DND-41 (cell line): ENCODE measurements around the gene HECW1.
"Not testable (repeated sequence)": the region's sequence is repeated elsewhere in the genome, so short reads cannot be mapped to it uniquely, and the experiment has no call there.

Experiments
- ATAC-seq: fragments of 200-7000 bp; cut with Tn5 transposase; 3 replicates; pipeline ENCODE4 v1.9.1; 2021; ENCODE audit warnings: low read depth; ENCODE audit not compliant: insufficient read depth
- DNase-seq: peaks from one replicate; pipeline ENCODE4 v3.0.0-alpha.2; 2020
- H2AFZ ChIP-seq: 2 replicates; pipeline ENCODE4 v1.6.0; 2012; ENCODE audit warnings: low read depth, low read length
- H3K27ac ChIP-seq: 2 replicates; pipeline ENCODE4 v1.5.1; 2012; ENCODE audit warnings: low read length, inconsistent platforms
- H3K27me3 ChIP-seq: fragments of 200-600 bp; sonication (generic); 2 replicates; pipeline ENCODE4 v1.6.0; 2012; ENCODE audit warnings: low read length, mild to moderate bottlenecking, inconsistent platforms; ENCODE audit not compliant: insufficient read depth, poor library complexity
- H3K36me3 ChIP-seq: 2 replicates; pipeline ENCODE4 v1.5.1; 2012; ENCODE audit warnings: low read length, inconsistent platforms; ENCODE audit not compliant: insufficient read depth
- H3K4me1 ChIP-seq: 2 replicates; pipeline ENCODE4 v1.5.1; 2012; ENCODE audit warnings: mild to moderate bottlenecking, low read length; ENCODE audit not compliant: insufficient read depth
- H3K4me2 ChIP-seq: 2 replicates; pipeline ENCODE4 v1.6.0; 2012; ENCODE audit warnings: mild to moderate bottlenecking, moderate library complexity, low read length, inconsistent platforms; ENCODE audit not compliant: insufficient read depth
- H3K4me3 ChIP-seq, 2 experiments: fragments of 200-600 bp in 1 of 2; shearing (Covaris generic) in 1 of 2; 2 replicates each; pipeline ENCODE4 v1.5.1; 2012 to 2016; ENCODE audit warnings: inconsistent platforms in 2 of 2, low read length in 2 of 2, mild to moderate bottlenecking in 2 of 2, low read depth in 1 of 2, moderate library complexity in 1 of 2
- H3K79me2 ChIP-seq: 2 replicates; pipeline ENCODE4 v1.6.0; 2012; ENCODE audit warnings: low read length, inconsistent platforms; ENCODE audit not compliant: insufficient read depth
- H3K9ac ChIP-seq: 2 replicates; pipeline ENCODE4 v1.6.0; 2012; ENCODE audit warnings: low read depth, mild to moderate bottlenecking, inconsistent platforms, low read length, moderate library complexity
- H3K9me3 ChIP-seq: 2 replicates; pipeline ENCODE4 v1.5.1; 2012; ENCODE audit warnings: low read length, moderate library complexity, mild to moderate bottlenecking, inconsistent platforms; ENCODE audit not compliant: insufficient read depth, severe bottlenecking
- H4K20me1 ChIP-seq: 2 replicates; pipeline ENCODE4 v1.6.0; 2012; ENCODE audit warnings: low read length; ENCODE audit not compliant: insufficient read depth
- EZH2 ChIP-seq: IDR thresholded peaks from 3 replicates; pipeline ENCODE4 v1.6.1; 2012; ENCODE audit warnings: borderline replicate concordance, low read depth, mild to moderate bottlenecking, moderate library complexity, low read length, inconsistent platforms; ENCODE audit not compliant: severe bottlenecking
- TF ChIP-seq, protein P1 (sequence below): IDR thresholded peaks from 2 replicates; pipeline ENCODE4 v1.5.1; 2012; ENCODE audit warnings: borderline replicate concordance, low read length, moderate library complexity, mild to moderate bottlenecking; ENCODE audit not compliant: poor library complexity, severe bottlenecking; ENCODE audit errors: extremely low read depth

HECW1 gene

GRCh38 chr7:43201912-43202311 is 89.5 kb downstream of the HECW1 start:
- Histone ChIP-seq H3K79me2 (no peaks in the 10 kb centered on the region), H3K9ac (no peak overlapping the region), H4K20me1 (no peaks in the 10 kb centered on the region), H3K4me3 (no peak overlapping the region), H3K4me1 (no peaks in the 10 kb centered on the region), H3K27ac (no peak overlapping the region), H3K4me2 (no peak overlapping the region), H2AFZ (no peak overlapping the region), H3K36me3 (no peaks in the 10 kb centered on the region), H3K9me3 (no peaks in the 10 kb centered on the region), H3K27me3 (peaks cover 16% of the 10 kb centered on the region)
- TF ChIP-seq EZH2, result no peak
- TF ChIP-seq, protein P1, sequence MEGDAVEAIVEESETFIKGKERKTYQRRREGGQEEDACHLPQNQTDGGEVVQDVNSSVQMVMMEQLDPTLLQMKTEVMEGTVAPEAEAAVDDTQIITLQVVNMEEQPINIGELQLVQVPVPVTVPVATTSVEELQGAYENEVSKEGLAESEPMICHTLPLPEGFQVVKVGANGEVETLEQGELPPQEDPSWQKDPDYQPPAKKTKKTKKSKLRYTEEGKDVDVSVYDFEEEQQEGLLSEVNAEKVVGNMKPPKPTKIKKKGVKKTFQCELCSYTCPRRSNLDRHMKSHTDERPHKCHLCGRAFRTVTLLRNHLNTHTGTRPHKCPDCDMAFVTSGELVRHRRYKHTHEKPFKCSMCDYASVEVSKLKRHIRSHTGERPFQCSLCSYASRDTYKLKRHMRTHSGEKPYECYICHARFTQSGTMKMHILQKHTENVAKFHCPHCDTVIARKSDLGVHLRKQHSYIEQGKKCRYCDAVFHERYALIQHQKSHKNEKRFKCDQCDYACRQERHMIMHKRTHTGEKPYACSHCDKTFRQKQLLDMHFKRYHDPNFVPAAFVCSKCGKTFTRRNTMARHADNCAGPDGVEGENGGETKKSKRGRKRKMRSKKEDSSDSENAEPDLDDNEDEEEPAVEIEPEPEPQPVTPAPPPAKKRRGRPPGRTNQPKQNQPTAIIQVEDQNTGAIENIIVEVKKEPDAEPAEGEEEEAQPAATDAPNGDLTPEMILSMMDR, result no peak
- no peak for DNase-seq
- no peak for ATAC-seq

GRCh38 chr7:43204081-43204480 is 91.6 kb downstream of the HECW1 start:
- H4K20me1 ChIP-seq, result no peaks in the 10 kb centered on the region
- no peak overlapping the region for H3K27ac ChIP-seq
- H3K9me3 ChIP-seq, result no peaks in the 10 kb centered on the region
- H3K79me2 ChIP-seq, result no peaks in the 10 kb centered on the region
- H3K4me1 ChIP-seq, result no peaks in the 10 kb centered on the region
- no peak overlapping the region for H3K4me2 ChIP-seq
- H3K9ac ChIP-seq, result no peak overlapping the region
- H3K36me3 ChIP-seq, result no peaks in the 10 kb centered on the region
- DNase-seq (no peak), ATAC-seq (no peak)
- no peak for TF ChIP-seq EZH2
- TF ChIP-seq, protein P1, result no peak
- no peak overlapping the region for H2AFZ ChIP-seq
- H3K27me3 ChIP-seq, result peaks cover 16% of the 10 kb centered on the region
- no peak overlapping the region for H3K4me3 ChIP-seq

- Histone ChIP-seq H3K79me2 (no peaks in the 10 kb centered on the region), H3K9me3 (no peaks in the 10 kb centered on the region), H2AFZ (no peak overlapping the region), H4K20me1 (no peaks in the 10 kb centered on the region), H3K27ac (no peak overlapping the region), H3K27me3 (peaks cover 15% of the 10 kb centered on the region), H3K4me2 (no peak overlapping the region), H3K9ac (no peak overlapping the region), H3K4me1 (no peaks in the 10 kb centered on the region), H3K36me3 (no peaks in the 10 kb centered on the region), H3K4me3 (no peak overlapping the region)
- ATAC-seq, result no peak
- TF ChIP-seq, protein P1, result no peak
- TF ChIP-seq EZH2, result no peak
- no peak for DNase-seq
These were observed 92.8 kb downstream of the HECW1 start for GRCh38 chr7:43205171-43205795.

DNA sequence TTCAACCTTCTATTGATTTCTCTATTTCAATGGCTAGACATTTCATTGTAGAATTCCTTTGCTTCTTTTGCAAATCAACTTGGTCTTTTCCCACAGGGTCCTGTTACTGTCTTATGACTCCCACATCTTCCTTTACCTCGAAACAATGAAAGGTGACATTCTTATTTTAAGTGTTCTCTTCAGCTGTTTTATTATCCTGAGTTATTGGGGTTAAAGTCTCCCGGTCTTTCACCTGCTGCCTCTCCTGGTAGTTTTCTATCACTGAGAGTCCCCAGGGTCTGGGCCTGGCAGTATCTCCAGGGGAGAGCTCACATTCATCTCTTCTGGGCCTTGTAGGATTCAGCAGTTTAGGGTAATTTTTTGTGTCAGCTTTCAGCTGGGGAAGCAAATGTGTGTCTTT is 95.8 kb downstream of the HECW1 start:
- no peak for ATAC-seq
- H3K27ac ChIP-seq, result no peak overlapping the region
- peaks cover 17% of the 10 kb centered on the region for H3K27me3 ChIP-seq
- no peaks in the 10 kb centered on the region for H3K4me1 ChIP-seq
- no peak overlapping the region for H3K9ac ChIP-seq
- no peak overlapping the region for H3K4me2 ChIP-seq
- no peaks in the 10 kb centered on the region for H3K36me3 ChIP-seq
- no peak overlapping the region for H2AFZ ChIP-seq
- DNase-seq, result no peak
- no peaks in the 10 kb centered on the region for H3K79me2 ChIP-seq
- TF ChIP-seq, protein P1, result no peak
- TF ChIP-seq EZH2, result no peak
- no peaks in the 10 kb centered on the region for H3K9me3 ChIP-seq
- no peak overlapping the region for H3K4me3 ChIP-seq
- no peaks in the 10 kb centered on the region for H4K20me1 ChIP-seq

GRCh38 chr7:43210539-43210938 is 98.1 kb downstream of the HECW1 start:
- H2AFZ ChIP-seq, H3K4me3 ChIP-seq, H3K9ac ChIP-seq, H3K4me1 ChIP-seq, H3K79me2 ChIP-seq, H3K4me2 ChIP-seq, H3K36me3 ChIP-seq, DNase-seq, H4K20me1 ChIP-seq, H3K27ac ChIP-seq, ATAC-seq, H3K9me3 ChIP-seq: not testable (repeated sequence)
- H3K27me3 ChIP-seq, result peaks cover 25% of the 10 kb centered on the region
